Stomach (tissue), 9 donors: ENCODE data around the gene LMOD3. TPM values are rescaled to one million over a fixed set of nuclear protein-coding genes. Genes with fewer than 3 reads are reported as not detected.

ENCODE experiments used
- DNase-seq, 2 donors: peaks; one replicate each; pipeline versions ENCODE4 v3.0.0 to v3.0.0-alpha.2; 2013 to 2019
- H3K27ac ChIP-seq, 5 donors: fragments of 200-600 bp in 4 of 5; sonication (generic) in 4 of 5; one replicate each; pipeline ENCODE4 v1.5.1; 2013 to 2019; ENCODE audit warnings: mild to moderate bottlenecking in 1 of 5, moderate library complexity in 1 of 5
- H3K27me3 ChIP-seq, 3 donors: fragments of 200-600 bp; sonication (generic); one replicate each; pipeline ENCODE4 v1.5.1; 2017 to 2019; ENCODE audit warnings: mixed run types in 1 of 3
- H3K36me3 ChIP-seq, 4 donors: fragments of 200-600 bp; sonication (generic); 1 replicate in 3 of 4; 2 replicates in 1 of 4; pipeline ENCODE4 v1.5.1; 2016 to 2019
- H3K4me1 ChIP-seq, 4 donors: fragments of 200-600 bp; sonication (generic); one replicate each; pipeline ENCODE4 v1.5.1; 2016 to 2019
- H3K4me3 ChIP-seq, 4 donors: fragments of 200-600 bp; sonication (generic) in 3 of 4; one replicate each; pipeline ENCODE4 v1.5.1; 2016 to 2019; ENCODE audit warnings: mild to moderate bottlenecking in 1 of 4
- H3K9me3 ChIP-seq, 4 donors: fragments of 200-600 bp; sonication (generic); one replicate each; pipeline ENCODE4 v1.5.1; 2016 to 2019
- CTCF ChIP-seq, 7 experiments: fragments of 450-650 bp in 4 of 7; fragments of 200-600 bp in 3 of 7; sonication (generic) in 3 of 7; IDR thresholded peaks; one replicate each; pipeline ENCODE4 v1.5.1; 2016 to 2019; ENCODE audit warnings: antibody characterized with exemption in 7 of 7, control low read depth in 2 of 7, mild to moderate bottlenecking in 1 of 7
- EP300 ChIP-seq: sonication (generic); formaldehyde crosslinking; IDR thresholded peaks from one replicate; pipeline ENCODE4 v1.6.1; 2017; ENCODE audit warnings: antibody characterized with exemption
- POLR2A ChIP-seq, 4 donors: fragments of 450-650 bp; IDR thresholded peaks; one replicate each; pipeline ENCODE4 v1.6.1; 2016; ENCODE audit warnings: antibody characterized with exemption in 4 of 4, control low read depth in 2 of 4, mild to moderate bottlenecking in 1 of 4, moderate library complexity in 1 of 4
- POLR2AphosphoS5 ChIP-seq, 3 donors: sonication (generic); formaldehyde crosslinking; IDR thresholded peaks; one replicate each; pipeline ENCODE4 v1.6.1; 2016; ENCODE audit warnings: antibody characterized with exemption in 3 of 3
- WGBS, 5 donors: extraction: QIAGEN DNeasy Blood & Tissue Kit in 3 of 5; methylation state at CpG; one replicate each; pipeline versions ENCODE4 v1.1.5 to v1.1.7; 2013 to 2018; 5-methylcytosine and 5-hydroxymethylcytosine counted together
- intact Hi-C: fragments of 100-400 bp; cut with DNase I; formaldehyde crosslinking; loops from one replicate; pipeline ENCODE4 v1.15.1; 2023; ENCODE audit warnings: low total_unique reads
- polyA plus RNA-seq, 3 donors: library from polyadenylated mRNA; stranded (reverse); fragments of 200-250 nt; gene quantifications; one replicate each; pipeline ENCODE4 v1.2.3, GENCODE V29; 2013
- total RNA-seq, 5 donors: library from RNA; depleted of rRNA; stranded (reverse); fragments of >200 nt; gene quantifications; one replicate each; pipeline versions ENCODE4 v1.1.0 to v1.2.3, GENCODE V29; 2014 to 2016
- donor health status: healthy with polysubstance abuse.
- donor health status: Bipolar disorder and iron deficiency.
- donor health status: healthy.

Gene LMOD3
- total and polyA plus RNA-seq, 8 donors: 0.18 to 4.9 (median 0.24) TPM; not detected in 4

- Histone ChIP-seq H3K27ac (no peak overlapping the region), H3K27me3 (no peaks in the 10 kb centered on the region), H3K4me3 (no peak overlapping the region), H3K4me1 (no peaks in the 10 kb centered on the region), H3K9me3 (no peaks in the 10 kb centered on the region), H3K36me3 (no peaks in the 10 kb centered on the region)
- DNase-seq: no peak
- intact Hi-C loops: no loop called here
- TF ChIP-seq EP300 (no peak), POLR2AphosphoS5 (IDR thresholded peaks at IDR 0.05) (no peak), CTCF (IDR thresholded peaks at IDR 0.05) (no peak), POLR2A (IDR thresholded peaks at IDR 0.05) (no peak)
Measured at GRCh38 chr3:69137005-69137404, 14.6 kb upstream of the LMOD3 start.

- no peak for DNase-seq
- TF ChIP-seq POLR2AphosphoS5 (IDR thresholded peaks at IDR 0.05): no peak
- no peak for TF ChIP-seq EP300
- no peak for TF ChIP-seq POLR2A (IDR thresholded peaks at IDR 0.05)
- no peak for TF ChIP-seq CTCF (IDR thresholded peaks at IDR 0.05)
- no peaks in the 10 kb centered on the region for H3K36me3 ChIP-seq
- no peaks in the 10 kb centered on the region for H3K4me1 ChIP-seq
- H3K27ac ChIP-seq: no peak overlapping the region
- intact Hi-C loops: no loop called here
- no peaks in the 10 kb centered on the region for H3K27me3 ChIP-seq
- H3K9me3 ChIP-seq: no peaks in the 10 kb centered on the region
- H3K4me3 ChIP-seq: no peak overlapping the region
Measured at GRCh38 chr3:69130689-69131088, 8.3 kb upstream of the LMOD3 start.

- intact Hi-C loops: no loop called here
- TF ChIP-seq CTCF (IDR thresholded peaks at IDR 0.05) (no peak), POLR2A (IDR thresholded peaks at IDR 0.05) (no peak), POLR2AphosphoS5 (IDR thresholded peaks at IDR 0.05) (no peak), EP300 (no peak)
- Histone ChIP-seq H3K9me3 (no peaks in the 10 kb centered on the region), H3K36me3 (no peaks in the 10 kb centered on the region), H3K27me3 (no peaks in the 10 kb centered on the region), H3K4me1 (no peaks in the 10 kb centered on the region), H3K4me3 (no peak overlapping the region), H3K27ac (no peak overlapping the region)
- DNase-seq: no peak
- 30 to 56% (median 45%) methylated on average over 1 of the region's 1 CpG for WGBS, 5 donors
Measured at GRCh38 chr3:69129531-69129930, 7.1 kb upstream of the LMOD3 start.

GRCh38 chr3:69128509-69128908 is 6.1 kb upstream of the LMOD3 start:
- Histone ChIP-seq H3K27me3 (no peaks in the 10 kb centered on the region), H3K36me3 (no peaks in the 10 kb centered on the region), H3K9me3 (no peaks in the 10 kb centered on the region), H3K27ac (no peak overlapping the region), H3K4me1 (no peaks in the 10 kb centered on the region), H3K4me3 (no peak overlapping the region)
- no peak for DNase-seq
- TF ChIP-seq EP300 (no peak), POLR2A (IDR thresholded peaks at IDR 0.05) (no peak), POLR2AphosphoS5 (IDR thresholded peaks at IDR 0.05) (no peak), CTCF (IDR thresholded peaks at IDR 0.05) (no peak)
- intact Hi-C loops: no loop called here

GRCh38 chr3:69126999-69127398 is 4.6 kb upstream of the LMOD3 start:
- Histone ChIP-seq H3K4me1 (no peaks in the 10 kb centered on the region), H3K4me3 (no peak overlapping the region), H3K36me3 (no peaks in the 10 kb centered on the region), H3K27me3 (no peaks in the 10 kb centered on the region), H3K27ac (no peak overlapping the region), H3K9me3 (no peaks in the 10 kb centered on the region)
- intact Hi-C loops: no loop called here
- DNase-seq: no peak
- WGBS, 5 donors: 55 to 90% (median 85%) methylated on average over 2 of the region's 2 CpGs
- no peak for TF ChIP-seq POLR2A (IDR thresholded peaks at IDR 0.05)
- TF ChIP-seq POLR2AphosphoS5 (IDR thresholded peaks at IDR 0.05): no peak
- no peak for TF ChIP-seq CTCF (IDR thresholded peaks at IDR 0.05)
- no peak for TF ChIP-seq EP300
